Prostate gland (tissue), 2 donors: ENCODE measurements around the gene FBXL17. TPM values are rescaled to one million over a fixed set of nuclear protein-coding genes. Genes with fewer than 3 reads are reported as not detected.

Source experiments
- DNase-seq: peaks from one replicate; pipeline ENCODE4 v3.0.0-alpha.2; 2019; ENCODE audit warnings: low spot score
- H3K27ac ChIP-seq, 2 donors: fragments of 200-600 bp; sonication (generic); 2 replicates each; pipeline ENCODE4 v1.5.1; 2017 to 2019
- H3K27me3 ChIP-seq: fragments of 200-600 bp; sonication (generic); replicated peaks from 2 replicates; pipeline ENCODE4 v1.5.1; 2019; ENCODE audit not compliant: insufficient read depth
- H3K36me3 ChIP-seq, 2 donors: fragments of 200-600 bp; sonication (generic); 1 replicate in 1 of 2; 2 replicates in 1 of 2; pipeline versions ENCODE4 v1.5.1 to v1.8.1; 2017 to 2019
- H3K4me1 ChIP-seq: fragments of 200-600 bp; sonication (generic); replicated peaks from 2 replicates; pipeline ENCODE4 v1.5.1; 2019
- H3K4me3 ChIP-seq, 2 donors: fragments of 200-600 bp; sonication (generic); 2 replicates each; pipeline ENCODE4 v1.5.1; 2017 to 2019
- H3K9me3 ChIP-seq: fragments of 200-600 bp; sonication (generic); 2 replicates; pipeline ENCODE4 v1.5.1; 2017
- CTCF ChIP-seq, 4 experiments: fragments of 200-600 bp in 2 of 4; fragments of 450-650 bp in 2 of 4; sonication (generic) in 2 of 4; IDR thresholded peaks; 1 replicate in 3 of 4; 2 replicates in 1 of 4; pipeline ENCODE4 v1.5.1; 2016 to 2019; ENCODE audit warnings: antibody characterized with exemption in 4 of 4, mild to moderate bottlenecking in 2 of 4, moderate library complexity in 2 of 4
- POLR2A ChIP-seq: fragments of 450-650 bp; IDR thresholded peaks from one replicate; pipeline ENCODE4 v1.6.1; 2016; ENCODE audit warnings: antibody characterized with exemption, mild to moderate bottlenecking
- POLR2AphosphoS5 ChIP-seq: sonication (generic); formaldehyde crosslinking; IDR thresholded peaks from one replicate; pipeline ENCODE4 v1.6.1; 2017; ENCODE audit warnings: antibody characterized with exemption
- WGBS: methylation state at CpG from one replicate; pipeline ENCODE4 v1.1.5; 2018; 5-methylcytosine and 5-hydroxymethylcytosine counted together
- intact Hi-C: fragments of 100-400 bp; cut with DNase I; formaldehyde crosslinking; loops from one replicate; pipeline ENCODE4 v1.14.2; 2022
- total RNA-seq, 2 donors: library from RNA; depleted of rRNA; stranded (reverse); fragments of >200 nt; gene quantifications; one replicate each; pipeline ENCODE4 v1.1.0, GENCODE V29; 2016

The FBXL17 gene
- total RNA-seq, 2 donors from 2014 or later: 14.8 to 30.4 TPM

GRCh38 chr5:107980923-107981692, 400.8 kb downstream of the FBXL17 start:
- Histone ChIP-seq H3K4me1 (no peaks in the 10 kb centered on the region), H3K27ac (no peak overlapping the region), H3K27me3 (no peaks in the 10 kb centered on the region), H3K36me3 (no peaks in the 10 kb centered on the region), H3K9me3 (no peaks in the 10 kb centered on the region), H3K4me3 (no peak overlapping the region)
- no peak for TF ChIP-seq CTCF (IDR thresholded peaks at IDR 0.05)
- TF ChIP-seq POLR2A: no peak
- no peak for TF ChIP-seq POLR2AphosphoS5
- DNase-seq: no peak
- intact Hi-C loops: no loop called here
- 97% methylated on average over 13 of the region's 13 CpGs for WGBS

DNA sequence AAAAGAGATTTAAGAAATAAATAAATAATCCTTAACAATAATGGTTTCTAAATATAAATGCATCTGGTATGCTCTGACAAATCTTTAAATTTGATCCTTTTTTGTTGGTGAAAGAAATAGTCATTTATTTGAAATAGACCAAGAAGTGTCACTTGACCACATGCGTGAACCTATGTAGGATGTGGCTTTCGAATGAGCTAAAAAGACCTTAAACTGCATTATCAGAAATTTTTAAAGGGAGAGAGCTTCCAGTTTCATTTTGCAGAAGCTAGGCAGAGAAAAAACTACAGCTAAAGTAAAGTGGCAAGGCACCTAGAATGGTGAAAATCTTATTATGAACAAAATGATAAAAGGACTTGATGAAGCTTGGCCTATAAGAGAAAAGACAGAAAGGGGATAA, 402.0 kb downstream of the FBXL17 start:
- 96% methylated on average over 2 of the region's 2 CpGs for WGBS
- Histone ChIP-seq H3K27ac (no peak overlapping the region), H3K27me3 (no peaks in the 10 kb centered on the region), H3K9me3 (no peaks in the 10 kb centered on the region), H3K4me3 (no peak overlapping the region), H3K36me3 (no peaks in the 10 kb centered on the region), H3K4me1 (no peaks in the 10 kb centered on the region)
- intact Hi-C loops: no loop called here
- DNase-seq: no peak
- TF ChIP-seq POLR2A: no peak

- Histone ChIP-seq H3K36me3 (no peaks in the 10 kb centered on the region), H3K27ac (no peak overlapping the region), H3K9me3 (no peaks in the 10 kb centered on the region), H3K27me3 (no peaks in the 10 kb centered on the region), H3K4me3 (no peak overlapping the region), H3K4me1 (no peaks in the 10 kb centered on the region)
- 91% methylated on average over 3 of the region's 3 CpGs for WGBS
- TF ChIP-seq CTCF (IDR thresholded peaks at IDR 0.05): no peak
- no peak for TF ChIP-seq POLR2AphosphoS5
- no peak for TF ChIP-seq POLR2A
- intact Hi-C loops: no loop called here
- no peak for DNase-seq
Measured at GRCh38 chr5:107979291-107979690, 402.6 kb downstream of the FBXL17 start.

GRCh38 chr5:107977550-107978071, 404.3 kb downstream of the FBXL17 start:
- no peak overlapping the region for H3K4me3 ChIP-seq
- no peaks in the 10 kb centered on the region for H3K9me3 ChIP-seq
- intact Hi-C loops: no loop called here
- DNase-seq: no peak
- 33% methylated on average over 3 of the region's 3 CpGs for WGBS
- H3K4me1 ChIP-seq: no peaks in the 10 kb centered on the region
- no peak overlapping the region for H3K27ac ChIP-seq
- H3K27me3 ChIP-seq: no peaks in the 10 kb centered on the region
- no peaks in the 10 kb centered on the region for H3K36me3 ChIP-seq
- TF ChIP-seq POLR2A (no peak), CTCF (IDR thresholded peaks at IDR 0.05) (no peak), POLR2AphosphoS5 (no peak)

DNA sequence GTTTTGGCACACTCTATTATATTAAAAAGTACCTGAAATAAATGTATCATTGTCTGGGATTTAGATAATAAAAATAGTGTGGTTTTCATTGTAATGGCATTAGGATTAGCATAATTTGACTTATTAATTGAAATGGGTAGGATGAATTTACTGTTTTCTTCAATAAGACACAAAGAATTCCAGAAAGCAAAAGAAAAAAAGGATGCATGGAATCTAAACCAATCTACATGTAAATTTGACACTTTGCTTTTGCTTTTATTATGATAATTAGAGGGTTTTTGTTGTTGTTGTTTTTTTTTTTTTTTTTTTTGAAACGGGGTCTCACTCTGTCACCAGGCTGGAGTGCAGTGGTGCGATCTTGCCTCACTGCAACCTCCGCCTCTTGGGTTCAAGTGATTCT, 406.3 kb downstream of the FBXL17 start:
- Histone ChIP-seq H3K27ac (no peak overlapping the region), H3K36me3 (no peaks in the 10 kb centered on the region), H3K4me1 (no peaks in the 10 kb centered on the region), H3K4me3 (no peak overlapping the region), H3K27me3 (no peaks in the 10 kb centered on the region), H3K9me3 (no peaks in the 10 kb centered on the region)
- DNase-seq: no peak
- TF ChIP-seq POLR2AphosphoS5: no peak
- TF ChIP-seq POLR2A: no peak
- no peak for TF ChIP-seq CTCF (IDR thresholded peaks at IDR 0.05)
- WGBS: 87% methylated on average over 3 of the region's 3 CpGs
- intact Hi-C loops: no loop called here
